NCI-H446 (cell line): ENCODE measurements around the gene RERG.
"Not testable (repeated sequence)": the region's sequence is repeated elsewhere in the genome, so short reads cannot be mapped to it uniquely, and the experiment has no call there.

ENCODE experiments used
- DNase-seq, 2 experiments: peaks; one replicate each; lab custom pipeline; 2025; lab: John Stamatoyannopoulos, UW

RERG gene

GRCh38 chr12:15146585-15146984 is 74.6 kb downstream of the RERG start:
- DNase-seq: no peak

GRCh38 chr12:15143467-15143866 is 77.8 kb downstream of the RERG start:
- DNase-seq: no peak

- peak in 1 of 2 experiments; percentile 2 for DNase-seq
Observed at GRCh38 chr12:15142711-15143110, 78.5 kb downstream of the RERG start.

GRCh38 chr12:15131431-15131830 is 89.8 kb downstream of the RERG start:
- DNase-seq: peak in 1 of 2 experiments; percentile 58

GRCh38 chr12:15130541-15130940 is 90.7 kb downstream of the RERG start:
- no peak for DNase-seq

- DNase-seq: no peak
Observed at GRCh38 chr12:15123401-15123800, 97.8 kb downstream of the RERG start.

GRCh38 chr12:15122344-15122743 is 98.9 kb downstream of the RERG start:
- DNase-seq: no peak

GRCh38 chr12:15118955-15119354 is 102.3 kb downstream of the RERG start:
- DNase-seq: no peak

GRCh38 chr12:15116983-15117382 is 104.2 kb downstream of the RERG start:
- DNase-seq: no peak

GRCh38 chr12:15116086-15116485 is 105.1 kb downstream of the RERG start:
- peak; percentile 2 to 46 for DNase-seq

- DNase-seq: no peak
Observed at GRCh38 chr12:15115434-15115833, 105.8 kb downstream of the RERG start.

- DNase-seq: no peak
Observed at GRCh38 chr12:15114501-15114900, 106.7 kb downstream of the RERG start.

GRCh38 chr12:15092826-15093225 is 128.4 kb downstream of the RERG start:
- no peak for DNase-seq

- no peak for DNase-seq
Observed at GRCh38 chr12:15090441-15090840, 130.8 kb downstream of the RERG start.

- no peak for DNase-seq
Observed at GRCh38 chr12:15088105-15088504, 133.1 kb downstream of the RERG start.

GRCh38 chr12:15077751-15078150 is 143.5 kb downstream of the RERG start:
- not testable (repeated sequence) for DNase-seq

GRCh38 chr12:15074351-15074750 is 146.9 kb downstream of the RERG start:
- DNase-seq: no peak

- no peak for DNase-seq
Observed at GRCh38 chr12:15059123-15059522, 162.1 kb downstream of the RERG start.
